GM19240 (cell line): ENCODE results near the gene WDR27.
A peak's percentile ranks its signal among the peaks of the same experiment; 100 is the strongest.
"Not testable (repeated sequence)": the region's sequence is repeated elsewhere in the genome, so short reads cannot be mapped to it uniquely, and the experiment has no call there.

Source experiments
- DNase-seq: peaks from one replicate; pipeline ENCODE4 v3.0.0; 2011; ENCODE audit warnings: low spot score; ENCODE audit not compliant: insufficient read length

WDR27 gene

GRCh38 chr6:169664227-169664626, 37.6 kb downstream of the WDR27 start:
- no peak for DNase-seq

- DNase-seq, result no peak
Measured at GRCh38 chr6:169663468-169663867, 38.4 kb downstream of the WDR27 start.

- DNase-seq, result no peak
Measured at GRCh38 chr6:169661391-169661756, 40.5 kb downstream of the WDR27 start.

GRCh38 chr6:169660751-169661390, 41.0 kb downstream of the WDR27 start:
- DNase-seq, result no peak

GRCh38 chr6:169659820-169660610, 41.8 kb downstream of the WDR27 start:
- DNase-seq, result no peak

- no peak for DNase-seq
Measured at GRCh38 chr6:169657284-169657610, 44.6 kb downstream of the WDR27 start.

GRCh38 chr6:169656546-169657283, 45.1 kb downstream of the WDR27 start:
- no peak for DNase-seq

- DNase-seq, result peak; percentile 65
Measured at GRCh38 chr6:169654598-169655391, 47.0 kb downstream of the WDR27 start.

GRCh38 chr6:169653691-169654090, 48.1 kb downstream of the WDR27 start:
- no peak for DNase-seq

GRCh38 chr6:169652896-169653295, 48.9 kb downstream of the WDR27 start:
- DNase-seq, result no peak

GRCh38 chr6:169651498-169651897, 50.3 kb downstream of the WDR27 start:
- DNase-seq, result no peak

- no peak for DNase-seq
Measured at GRCh38 chr6:169650959-169651292, 50.9 kb downstream of the WDR27 start.

GRCh38 chr6:169650241-169650958, 51.4 kb downstream of the WDR27 start:
- no peak for DNase-seq

- no peak for DNase-seq
Measured at GRCh38 chr6:169648617-169649016, 53.2 kb downstream of the WDR27 start.

- no peak for DNase-seq
Measured at GRCh38 chr6:169648092-169648491, 53.7 kb downstream of the WDR27 start.

- DNase-seq, result no peak
Measured at GRCh38 chr6:169647637-169648036, 54.2 kb downstream of the WDR27 start.

- no peak for DNase-seq
Measured at GRCh38 chr6:169646906-169647567, 54.8 kb downstream of the WDR27 start.

- not testable (repeated sequence) for DNase-seq
Measured at GRCh38 chr6:169645459-169645858, 56.4 kb downstream of the WDR27 start.

- no peak for DNase-seq
Measured at GRCh38 chr6:169643521-169643920, 58.3 kb downstream of the WDR27 start.

- no peak for DNase-seq
Measured at GRCh38 chr6:169642455-169642854, 59.4 kb downstream of the WDR27 start.
